Tibial nerve (tissue), 4 donors: Measurements from ENCODE around the gene GABRR2. TPM values are rescaled to one million over a fixed set of nuclear protein-coding genes. Genes with fewer than 3 reads are reported as not detected.

Experiments used
- DNase-seq, 2 donors: peaks; one replicate each; pipeline ENCODE4 v3.0.0-alpha.2; 2019; ENCODE audit warnings: low spot score in 2 of 2
- H3K27ac ChIP-seq, 4 donors: fragments of 200-600 bp; sonication (generic) in 3 of 4; one replicate each; pipeline ENCODE4 v1.5.1; 2017 to 2019; ENCODE audit warnings: mild to moderate bottlenecking in 1 of 4
- H3K27me3 ChIP-seq, 2 donors: fragments of 200-600 bp; sonication (generic) in 1 of 2; one replicate each; pipeline versions ENCODE4 v1.5.1 to v1.6.0; 2017 to 2019
- H3K36me3 ChIP-seq, 3 donors: fragments of 200-600 bp; sonication (generic); one replicate each; pipeline ENCODE4 v1.5.1; 2018 to 2019
- H3K4me1 ChIP-seq, 4 donors: fragments of 200-600 bp; sonication (generic) in 3 of 4; one replicate each; pipeline ENCODE4 v1.5.1; 2017 to 2019
- H3K4me3 ChIP-seq, 4 donors: fragments of 200-600 bp; sonication (generic) in 3 of 4; one replicate each; pipeline ENCODE4 v1.5.1; 2017 to 2019; ENCODE audit warnings: mild to moderate bottlenecking in 1 of 4, moderate library complexity in 1 of 4
- H3K9me3 ChIP-seq, 4 donors: fragments of 200-600 bp; sonication (generic) in 3 of 4; one replicate each; pipeline ENCODE4 v1.5.1; 2017 to 2019
- EP300 ChIP-seq, 2 donors: sonication (generic); formaldehyde crosslinking; IDR thresholded peaks; one replicate each; pipeline ENCODE4 v1.6.1; 2017; ENCODE audit warnings: antibody characterized with exemption in 2 of 2, mild to moderate bottlenecking in 1 of 2
- POLR2A ChIP-seq, 2 donors: fragments of 450-650 bp; IDR thresholded peaks; one replicate each; pipeline ENCODE4 v1.6.1; 2017; ENCODE audit warnings: antibody characterized with exemption in 2 of 2, mild to moderate bottlenecking in 2 of 2, moderate library complexity in 2 of 2
- WGBS, 2 donors: methylation state at CpG; one replicate each; pipeline ENCODE4 v1.1.5; 2018; 5-methylcytosine and 5-hydroxymethylcytosine counted together
- total RNA-seq, 4 donors: library from RNA; depleted of rRNA; stranded (reverse); fragments of >200 nt; gene quantifications; one replicate each; pipeline ENCODE4 v1.1.0, GENCODE V29; 2016
- TF ChIP-seq, protein P1 (sequence below), 5 experiments: fragments of 200-600 bp in 3 of 5; fragments of 450-650 bp in 2 of 5; sonication (generic) in 3 of 5; IDR thresholded peaks; one replicate each; pipeline ENCODE4 v1.5.1; 2016 to 2019; ENCODE audit warnings: antibody characterized with exemption in 5 of 5, mild to moderate bottlenecking in 3 of 5, moderate library complexity in 2 of 5

Gene GABRR2
- total RNA-seq, 4 donors from 2014 or later: 0.84 to 3.6 TPM; not detected in 2

DNA sequence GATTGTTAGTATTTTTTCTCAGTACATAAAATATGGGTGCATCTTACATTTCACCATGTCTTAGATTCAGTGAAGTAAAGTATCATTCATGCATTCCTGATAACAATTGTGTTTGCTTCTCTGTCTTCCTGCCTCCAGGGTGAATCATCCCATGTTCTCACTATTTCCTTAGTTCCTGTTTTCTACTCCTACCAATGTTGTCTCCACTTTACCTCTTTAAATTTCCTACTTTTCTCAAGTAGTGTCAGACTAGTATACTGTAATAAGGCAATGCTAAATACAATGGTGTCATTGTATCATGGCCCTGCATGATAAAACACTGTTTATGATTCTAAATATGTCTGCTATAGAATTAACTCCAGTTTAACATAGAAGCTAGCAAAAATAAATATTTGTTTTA is 60.5 kb downstream of the GABRR2 start:
- Histone ChIP-seq H3K27me3 (no peaks in the 10 kb centered on the region), H3K9me3 (no peaks in the 10 kb centered on the region), H3K36me3 (no peaks in the 10 kb centered on the region), H3K27ac (no peak overlapping the region), H3K4me1 (no peaks in the 10 kb centered on the region), H3K4me3 (no peak overlapping the region)
- no peak for DNase-seq
- TF ChIP-seq, protein P1, sequence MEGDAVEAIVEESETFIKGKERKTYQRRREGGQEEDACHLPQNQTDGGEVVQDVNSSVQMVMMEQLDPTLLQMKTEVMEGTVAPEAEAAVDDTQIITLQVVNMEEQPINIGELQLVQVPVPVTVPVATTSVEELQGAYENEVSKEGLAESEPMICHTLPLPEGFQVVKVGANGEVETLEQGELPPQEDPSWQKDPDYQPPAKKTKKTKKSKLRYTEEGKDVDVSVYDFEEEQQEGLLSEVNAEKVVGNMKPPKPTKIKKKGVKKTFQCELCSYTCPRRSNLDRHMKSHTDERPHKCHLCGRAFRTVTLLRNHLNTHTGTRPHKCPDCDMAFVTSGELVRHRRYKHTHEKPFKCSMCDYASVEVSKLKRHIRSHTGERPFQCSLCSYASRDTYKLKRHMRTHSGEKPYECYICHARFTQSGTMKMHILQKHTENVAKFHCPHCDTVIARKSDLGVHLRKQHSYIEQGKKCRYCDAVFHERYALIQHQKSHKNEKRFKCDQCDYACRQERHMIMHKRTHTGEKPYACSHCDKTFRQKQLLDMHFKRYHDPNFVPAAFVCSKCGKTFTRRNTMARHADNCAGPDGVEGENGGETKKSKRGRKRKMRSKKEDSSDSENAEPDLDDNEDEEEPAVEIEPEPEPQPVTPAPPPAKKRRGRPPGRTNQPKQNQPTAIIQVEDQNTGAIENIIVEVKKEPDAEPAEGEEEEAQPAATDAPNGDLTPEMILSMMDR (IDR thresholded peaks at IDR 0.05): no peak
- TF ChIP-seq EP300 (IDR thresholded peaks at IDR 0.05): no peak
- TF ChIP-seq POLR2A (IDR thresholded peaks at IDR 0.05): no peak

DNA sequence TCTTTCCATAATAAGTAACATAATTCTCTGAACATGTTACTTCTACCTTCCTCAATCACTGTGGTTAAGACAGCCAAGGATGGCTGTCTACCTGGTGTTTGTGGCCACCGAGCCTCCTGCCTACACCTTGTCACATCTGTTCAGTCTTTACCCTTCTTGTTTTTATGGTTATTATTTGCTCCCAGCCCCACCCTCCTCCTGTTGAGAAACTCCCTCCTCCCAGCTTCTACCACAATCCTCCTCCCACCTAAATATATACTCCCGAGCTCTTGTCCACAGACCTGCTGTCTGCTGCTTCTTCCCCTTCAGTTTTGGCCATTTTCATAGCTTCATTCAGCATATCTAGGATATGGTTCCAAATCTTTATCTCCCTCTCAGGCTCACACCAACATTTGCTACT is 62.2 kb downstream of the GABRR2 start:
- H3K4me1 ChIP-seq: no peaks in the 10 kb centered on the region
- H3K27ac ChIP-seq: no peak overlapping the region
- no peak overlapping the region for H3K4me3 ChIP-seq
- TF ChIP-seq EP300 (IDR thresholded peaks at IDR 0.05) (no peak), POLR2A (IDR thresholded peaks at IDR 0.05) (no peak)
- TF ChIP-seq, protein P1 (IDR thresholded peaks at IDR 0.05): no peak
- no peaks in the 10 kb centered on the region for H3K27me3 ChIP-seq
- H3K9me3 ChIP-seq: no peaks in the 10 kb centered on the region
- no peaks in the 10 kb centered on the region for H3K36me3 ChIP-seq
- WGBS, 2 donors: 77 to 83% methylated on average over 2 of the region's 2 CpGs
- DNase-seq: no peak

DNA sequence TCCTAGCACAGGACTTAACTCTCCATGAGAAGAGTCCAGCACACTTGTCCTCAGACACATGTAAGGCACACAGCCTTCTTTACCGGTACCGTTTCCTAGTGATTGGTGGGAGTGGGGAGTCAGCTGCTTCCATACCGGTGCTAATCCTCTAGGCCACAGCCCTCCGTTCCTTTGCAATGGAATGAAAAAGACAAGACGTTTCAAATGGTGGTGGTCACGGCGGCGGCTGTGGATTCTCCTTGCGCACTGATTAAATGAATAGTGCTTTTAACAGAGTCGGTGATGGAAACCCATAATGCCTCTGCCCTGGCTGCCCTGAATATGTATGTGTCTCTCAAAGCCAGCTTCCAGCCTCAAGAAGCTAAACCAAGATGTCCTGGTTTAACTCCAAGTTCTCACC is 63.1 kb downstream of the GABRR2 start:
- H3K27me3 ChIP-seq: no peaks in the 10 kb centered on the region
- WGBS, 2 donors: 94 to 95% methylated on average over 10 of the region's 10 CpGs
- no peak overlapping the region for H3K4me3 ChIP-seq
- TF ChIP-seq, protein P1 (IDR thresholded peaks at IDR 0.05): no peak
- no peak for TF ChIP-seq POLR2A (IDR thresholded peaks at IDR 0.05)
- TF ChIP-seq EP300 (IDR thresholded peaks at IDR 0.05): no peak
- no peaks in the 10 kb centered on the region for H3K36me3 ChIP-seq
- H3K27ac ChIP-seq: no peak overlapping the region
- no peaks in the 10 kb centered on the region for H3K4me1 ChIP-seq
- DNase-seq: no peak
- no peaks in the 10 kb centered on the region for H3K9me3 ChIP-seq

DNA sequence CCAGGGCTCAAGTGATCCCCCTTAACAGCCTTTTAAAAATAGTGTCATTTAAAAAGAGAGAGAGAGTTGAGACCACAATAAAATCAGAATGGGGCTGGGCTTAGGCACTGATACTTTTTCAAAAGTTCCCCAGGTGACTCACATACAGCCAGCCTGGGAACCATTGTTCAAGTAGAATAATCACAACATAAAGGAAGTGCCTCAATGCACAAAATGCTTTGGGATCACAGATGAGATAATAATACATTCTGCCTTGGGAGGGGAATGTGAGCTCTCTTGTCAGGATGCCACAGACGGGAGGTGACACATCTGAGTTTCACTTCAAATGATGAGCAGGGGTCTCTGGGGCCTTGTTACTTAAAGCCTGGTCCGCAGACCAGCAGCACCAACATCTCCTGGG is 63.9 kb downstream of the GABRR2 start:
- no peak for TF ChIP-seq EP300 (IDR thresholded peaks at IDR 0.05)
- TF ChIP-seq, protein P1 (IDR thresholded peaks at IDR 0.05): no peak
- no peak for TF ChIP-seq POLR2A (IDR thresholded peaks at IDR 0.05)
- no peaks in the 10 kb centered on the region for H3K4me1 ChIP-seq
- 68 to 88% methylated on average over 2 of the region's 2 CpGs for WGBS, 2 donors
- H3K27me3 ChIP-seq: no peaks in the 10 kb centered on the region
- DNase-seq: no peak
- no peak overlapping the region for H3K4me3 ChIP-seq
- no peak overlapping the region for H3K27ac ChIP-seq
- H3K9me3 ChIP-seq: no peaks in the 10 kb centered on the region
- H3K36me3 ChIP-seq: no peaks in the 10 kb centered on the region

DNA sequence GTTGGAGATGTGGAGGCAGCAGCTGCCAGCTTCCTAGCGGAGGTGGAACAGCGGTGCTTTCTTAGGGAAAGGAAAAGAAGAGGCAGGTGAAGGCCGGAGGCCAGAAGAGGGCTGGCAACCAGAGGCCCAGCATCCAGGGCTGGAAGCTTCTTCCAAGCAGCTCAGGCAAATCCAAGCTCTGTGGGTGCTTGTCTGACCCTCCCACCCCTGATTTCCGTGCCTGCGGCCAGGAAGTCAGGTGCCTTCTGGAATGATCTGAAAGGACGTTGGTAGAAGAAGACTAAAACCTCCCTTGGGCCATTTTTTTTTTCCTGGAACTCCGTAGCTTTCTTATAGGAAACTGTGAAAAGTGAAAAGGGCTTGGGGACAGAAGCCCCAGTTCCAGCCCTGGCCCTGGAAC is 64.9 kb downstream of the GABRR2 start:
- WGBS, 2 donors: 76 to 87% methylated on average over 7 of the region's 7 CpGs

More for the DNA sequence above, 64.9 kb downstream of the GABRR2 start:
- Histone ChIP-seq H3K4me3 (no peak overlapping the region), H3K36me3 (no peaks in the 10 kb centered on the region), H3K4me1 (no peaks in the 10 kb centered on the region), H3K9me3 (no peaks in the 10 kb centered on the region), H3K27me3 (no peaks in the 10 kb centered on the region), H3K27ac (no peak overlapping the region)
- TF ChIP-seq, protein P1 (IDR thresholded peaks at IDR 0.05): no peak
- TF ChIP-seq EP300 (IDR thresholded peaks at IDR 0.05): no peak
- TF ChIP-seq POLR2A (IDR thresholded peaks at IDR 0.05): no peak
- DNase-seq: no peak
